ENCODE data around the gene MYEF2. TPM values are rescaled to one million over a fixed set of nuclear protein-coding genes. Genes with fewer than 3 reads are reported as not detected.

Gene MYEF2
- total RNA-seq, 2 experiments from 2014 or later: 17.6 to 22.2 TPM

DNA sequence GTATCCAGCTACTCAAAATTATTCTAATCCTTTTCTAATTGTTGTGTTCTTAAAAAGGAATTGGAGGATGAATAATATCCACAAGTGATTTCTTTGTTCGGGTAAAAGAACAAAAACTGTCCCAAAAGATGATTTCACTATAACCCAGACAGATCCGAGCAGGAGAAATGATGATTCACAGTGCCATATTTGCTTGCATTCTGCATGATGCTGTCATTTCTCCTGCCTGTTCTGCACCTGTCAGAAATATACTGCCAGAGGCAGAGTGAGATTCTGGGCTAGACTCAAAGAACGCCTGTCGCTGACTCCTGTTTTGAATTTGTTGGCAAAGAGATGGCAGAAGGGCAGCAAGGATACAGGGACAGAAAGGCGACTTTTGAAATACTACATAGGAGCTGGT, 92.0 kb downstream of the MYEF2 start:
- no peaks in the 10 kb centered on the region for H3K36me3 Mint-ChIP-seq
- peaks cover 7% of the 10 kb centered on the region for H3K27me3 Mint-ChIP-seq
- no peaks in the 10 kb centered on the region for H3K4me1 Mint-ChIP-seq
- no peaks in the 10 kb centered on the region for H3K9me3 Mint-ChIP-seq
- H3K4me3 Mint-ChIP-seq: no peak overlapping the region
- H3K27ac Mint-ChIP-seq: no peak overlapping the region
- DNase-seq: no peak

DNA sequence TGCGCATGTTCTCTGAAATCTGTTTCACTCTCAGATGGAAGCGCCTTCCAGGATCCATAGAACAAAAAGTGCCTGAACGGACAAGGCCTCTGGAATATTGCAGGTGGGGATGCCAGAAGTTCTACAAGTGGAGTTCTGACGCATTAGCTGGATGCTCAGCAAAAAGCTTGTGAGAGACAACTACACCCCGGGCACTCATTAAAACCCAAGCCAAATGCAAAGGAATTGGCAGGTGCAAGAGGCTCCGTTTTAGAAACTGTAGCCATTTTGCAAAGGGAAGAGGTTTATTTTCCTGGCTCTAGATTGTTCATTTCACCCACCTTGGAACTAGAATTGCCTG, 92.5 kb downstream of the MYEF2 start:
- H3K27me3 Mint-ChIP-seq: peaks cover 10% of the 10 kb centered on the region

DNA sequence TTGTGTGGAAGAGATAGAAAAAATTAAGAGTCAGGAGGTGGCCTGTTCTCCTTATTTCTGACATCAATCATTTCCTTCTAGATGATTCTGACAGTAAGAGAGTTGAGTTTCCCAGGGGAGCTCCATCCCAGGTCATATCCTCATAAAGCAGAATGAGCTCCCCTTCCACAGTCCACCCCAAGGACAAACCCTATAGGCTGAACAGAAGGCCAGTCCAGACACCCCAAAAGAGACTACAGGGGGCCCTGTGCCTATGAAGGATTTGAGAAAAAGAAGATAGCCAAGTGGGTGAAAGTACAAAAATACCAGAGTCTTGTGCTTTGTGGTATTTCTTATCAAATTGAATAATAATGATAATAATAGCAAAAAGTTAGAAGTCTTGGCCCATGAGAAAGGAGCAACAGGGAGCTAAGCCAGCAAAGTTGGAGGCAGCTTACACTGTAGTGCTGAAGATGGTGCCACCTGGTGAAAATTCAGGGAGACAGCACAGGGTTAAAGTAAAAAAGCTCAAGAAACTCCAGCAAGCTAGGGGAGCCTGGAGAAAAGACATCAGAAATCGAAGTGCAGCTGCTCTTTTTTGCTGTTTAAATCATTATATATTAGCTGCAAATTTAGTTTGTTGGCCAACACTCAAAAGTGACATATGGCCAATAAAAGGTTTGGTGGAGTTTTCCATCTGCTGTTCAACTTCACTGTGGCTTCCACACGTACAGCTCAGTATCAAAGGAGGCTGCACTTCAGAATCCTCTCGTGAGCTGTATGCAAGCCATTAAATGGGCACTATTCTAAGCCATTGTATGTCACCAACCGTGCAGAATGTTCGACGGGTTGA, 93.1 kb downstream of the MYEF2 start:
- no peak overlapping the region for H3K4me3 Mint-ChIP-seq

More for the DNA sequence above, 92.5 kb downstream of the MYEF2 start:
- Mint-ChIP-seq H3K36me3 (no peaks in the 10 kb centered on the region), H3K4me3 (no peak overlapping the region), H3K27ac (no peak overlapping the region), H3K9me3 (no peaks in the 10 kb centered on the region), H3K4me1 (no peaks in the 10 kb centered on the region)
- no peak for DNase-seq

More for the DNA sequence above, 93.1 kb downstream of the MYEF2 start:
- H3K27ac Mint-ChIP-seq: no peak overlapping the region
- H3K36me3 Mint-ChIP-seq: no peaks in the 10 kb centered on the region
- DNase-seq: no peak
- H3K9me3 Mint-ChIP-seq: no peaks in the 10 kb centered on the region
- no peaks in the 10 kb centered on the region for H3K4me1 Mint-ChIP-seq
- peaks cover 13% of the 10 kb centered on the region for H3K27me3 Mint-ChIP-seq

Other genes with a start within 250 kb of the MYEF2 start
- gene SLC24A5, start 57.3 kb downstream of the MYEF2 start, total RNA-seq: not detected
- not detected for gene CTXN2, start 13.4 kb upstream of the MYEF2 start, total RNA-seq
- not detected for gene SLC12A1, start 28.0 kb upstream of the MYEF2 start, total RNA-seq
- gene DUT, start 153.1 kb upstream of the MYEF2 start, total RNA-seq: 100 to 1,000 TPM; 564 to 574 TPM

Measured in activated naive CD8-positive, alpha-beta T cell treated with anti-CD3 and anti-CD28 coated beads for 36 hours (primary cell).